GF-D8 (cell line): ENCODE data around the gene UPF3A.
A peak's percentile ranks its signal among the peaks of the same experiment; 100 is the strongest.
"Not testable (repeated sequence)": the region's sequence is repeated elsewhere in the genome, so short reads cannot be mapped to it uniquely, and the experiment has no call there.

Source experiments
- DNase-seq: peaks from one replicate; lab custom pipeline; 2025; lab: John Stamatoyannopoulos, UW

The UPF3A gene

GRCh38 chr13:114336457-114336856 is 55.1 kb downstream of the UPF3A start:
- not testable (repeated sequence) for DNase-seq

- DNase-seq = no peak
These were observed 57.6 kb downstream of the UPF3A start for GRCh38 chr13:114338959-114339358.

- peak; percentile 70 for DNase-seq
These were observed 58.6 kb downstream of the UPF3A start for GRCh38 chr13:114339857-114340534.

- no peak for DNase-seq
These were observed 59.8 kb downstream of the UPF3A start for GRCh38 chr13:114341003-114341777.

GRCh38 chr13:114347256-114347655 is 65.9 kb downstream of the UPF3A start:
- DNase-seq = not testable (repeated sequence)

- DNase-seq = peak; percentile 23
These were observed 71.4 kb downstream of the UPF3A start for GRCh38 chr13:114352763-114353162.

- DNase-seq = not testable (repeated sequence)
These were observed 72.0 kb downstream of the UPF3A start for GRCh38 chr13:114353382-114353781.
